Activated CD4-positive, alpha-beta T cell treated with anti-CD3 and anti-CD28 coated beads for 4 hours (primary cell): ENCODE results near the gene IRF3.
"Not testable (repeated sequence)": the region's sequence is repeated elsewhere in the genome, so short reads cannot be mapped to it uniquely, and the experiment has no call there.

Experiments
- DNase-seq, 2 donors: peaks; one replicate each; pipeline ENCODE4 v3.0.0-alpha.2; 2020

Gene IRF3

DNA sequence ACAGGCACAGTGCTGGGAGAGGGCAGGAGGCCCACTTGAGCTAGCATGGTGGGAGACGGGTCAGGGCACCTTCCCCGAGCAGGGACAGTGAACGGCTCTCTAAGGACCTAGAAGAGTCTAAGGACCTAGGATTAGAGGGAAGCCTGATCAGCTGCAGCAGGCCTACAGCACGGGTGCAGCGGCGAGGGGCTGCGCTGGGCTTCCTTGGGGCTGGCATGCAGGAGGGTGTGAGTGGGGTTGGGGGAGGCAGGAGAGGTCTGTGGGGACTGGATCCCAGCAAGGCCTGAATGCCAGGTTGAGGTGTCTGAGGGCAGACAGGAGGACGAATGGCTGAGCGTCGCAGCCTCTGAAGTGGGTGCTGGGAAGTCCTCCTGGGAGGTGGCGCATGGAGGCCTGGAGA, 20.1 kb downstream of the IRF3 start:
- DNase-seq, result no peak

DNA sequence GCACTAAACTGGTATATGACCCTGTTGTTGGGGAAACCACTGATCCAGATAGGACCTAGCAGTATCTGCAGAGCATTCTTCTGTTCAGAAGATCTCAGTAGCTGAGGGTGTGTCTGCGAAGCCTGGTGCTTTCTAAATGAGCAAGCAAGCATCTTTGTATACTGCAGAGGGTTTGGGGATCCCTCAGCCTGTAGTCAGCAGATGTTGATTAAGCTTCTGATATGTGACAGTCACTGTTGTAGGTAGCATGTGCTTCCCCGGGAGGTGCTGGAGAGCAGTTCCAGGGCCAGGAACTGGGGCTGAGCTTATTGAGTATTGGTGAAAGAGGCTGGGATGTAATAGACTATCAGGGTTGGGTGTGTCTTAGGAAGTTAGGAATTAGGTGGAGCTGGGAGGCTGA, 22.2 kb downstream of the IRF3 start:
- no peak for DNase-seq

DNA sequence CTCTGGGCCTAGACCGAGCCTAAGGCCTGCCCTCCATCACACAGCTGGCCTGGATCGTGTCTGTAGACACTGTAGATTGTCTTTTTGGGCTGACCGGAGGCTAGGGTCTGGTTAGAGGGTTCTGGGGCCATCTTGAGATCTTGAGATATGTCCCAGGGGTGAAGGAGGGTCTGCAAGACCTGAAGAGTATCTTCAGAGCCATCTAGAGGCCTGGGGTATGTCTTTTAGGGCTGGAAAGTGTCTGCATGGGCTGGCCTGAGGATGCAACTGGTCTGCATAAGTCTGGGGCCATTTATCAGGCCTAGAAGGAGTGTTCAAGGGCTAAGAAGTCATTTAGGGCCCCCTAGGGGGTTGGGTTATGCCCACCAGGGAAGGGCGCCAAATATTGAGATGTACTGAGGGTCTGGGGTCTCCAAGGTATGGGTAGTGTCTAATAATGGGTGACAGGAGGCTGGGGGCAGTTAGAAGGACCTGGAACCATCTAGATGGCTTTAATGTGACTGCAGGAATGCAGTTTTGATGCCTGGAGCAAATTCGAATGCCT, 23.1 kb downstream of the IRF3 start:
- no peak for DNase-seq

DNA sequence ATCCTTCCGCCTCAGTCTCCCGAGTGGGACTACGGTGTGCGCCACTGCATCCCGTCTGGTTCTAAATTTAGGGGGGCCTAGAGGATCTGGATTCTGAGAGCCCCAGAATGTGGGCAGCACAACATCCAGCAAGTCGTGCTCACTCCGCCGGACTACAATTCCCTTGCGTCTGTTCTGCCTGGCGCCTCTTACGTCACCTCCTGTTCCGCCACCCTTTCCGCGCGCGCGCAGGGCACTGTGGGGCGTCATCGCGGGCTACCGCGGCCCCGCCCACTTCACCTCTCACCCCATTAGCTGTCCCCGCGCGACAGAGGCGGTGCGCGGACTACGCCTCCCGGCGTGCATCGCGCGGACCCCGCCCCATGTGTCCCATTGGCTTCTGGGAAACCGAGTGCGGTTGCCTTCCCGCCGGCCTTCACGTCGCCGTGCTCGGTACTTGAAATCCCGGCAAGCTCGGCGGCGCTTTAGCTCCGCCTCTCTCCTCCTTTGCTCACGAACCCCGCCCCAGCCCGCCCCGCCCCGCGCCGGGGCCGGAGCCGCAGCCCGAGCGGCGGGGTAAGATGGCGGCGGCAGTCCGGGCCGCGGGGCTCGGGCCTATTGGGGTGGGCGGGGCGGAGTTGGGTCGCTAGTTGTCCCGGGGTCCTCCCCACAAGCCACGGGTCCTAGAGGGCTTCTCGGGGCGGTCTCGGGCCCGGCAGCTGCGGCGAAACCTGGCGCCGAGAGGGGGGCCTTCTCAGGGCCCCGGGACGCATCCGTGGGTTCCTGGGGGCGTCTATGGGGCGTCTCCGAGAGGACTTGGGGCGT, 23.8 kb downstream of the IRF3 start, which contains the start of gene SCAF1:
Gene SCAF1 (plus strand): TSS at position 522 of the 804 bp plus-strand sequence. CDS start 2,818 bp downstream, outside the sequence.
- peak; percentile 98 to 99 for DNase-seq

DNA sequence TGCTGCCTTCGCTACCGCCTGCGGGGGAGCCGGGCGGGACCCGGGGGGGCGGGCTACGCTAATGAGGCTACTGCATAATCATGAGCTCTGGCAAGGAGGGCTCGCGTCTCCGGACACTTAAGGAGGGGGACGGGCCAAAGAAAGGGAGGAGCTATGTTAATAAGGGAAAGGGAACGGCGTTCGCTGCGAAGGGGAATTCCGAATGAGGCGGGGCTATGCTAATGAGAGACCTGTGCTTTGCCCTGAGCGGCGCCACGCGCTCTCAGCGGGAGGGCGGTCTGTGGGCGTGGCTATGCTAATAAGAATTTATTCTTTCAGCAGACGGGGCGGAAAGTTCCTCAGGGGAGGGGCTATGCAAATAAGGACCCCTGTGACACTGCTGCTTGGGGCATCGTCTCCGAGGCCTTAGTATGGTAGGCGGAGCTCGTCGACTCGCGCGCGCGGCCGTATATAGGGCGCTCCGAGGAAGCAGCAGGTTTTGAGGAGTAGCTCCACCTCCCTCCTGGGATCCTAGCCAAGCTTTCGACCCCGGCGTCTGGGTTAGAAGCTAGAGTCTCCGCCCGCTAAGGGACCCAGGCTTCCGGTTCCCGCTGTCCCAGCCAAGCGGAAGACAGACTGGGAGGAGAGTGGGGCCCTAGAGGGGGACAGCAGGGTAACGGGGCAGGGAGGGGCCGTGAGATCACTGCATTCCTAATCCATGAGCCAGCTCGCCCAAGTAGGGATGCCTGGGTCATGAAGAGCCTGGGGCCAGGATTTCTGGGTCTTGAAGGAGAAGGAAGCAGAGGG, 25.4 kb downstream of the IRF3 start, which contains the start of gene RRAS:
Gene RRAS (minus strand): TSS at position 31 of the 786 bp plus-strand sequence. CDS start 45 bp downstream, outside the sequence.
- DNase-seq, result peak; percentile 100

DNA sequence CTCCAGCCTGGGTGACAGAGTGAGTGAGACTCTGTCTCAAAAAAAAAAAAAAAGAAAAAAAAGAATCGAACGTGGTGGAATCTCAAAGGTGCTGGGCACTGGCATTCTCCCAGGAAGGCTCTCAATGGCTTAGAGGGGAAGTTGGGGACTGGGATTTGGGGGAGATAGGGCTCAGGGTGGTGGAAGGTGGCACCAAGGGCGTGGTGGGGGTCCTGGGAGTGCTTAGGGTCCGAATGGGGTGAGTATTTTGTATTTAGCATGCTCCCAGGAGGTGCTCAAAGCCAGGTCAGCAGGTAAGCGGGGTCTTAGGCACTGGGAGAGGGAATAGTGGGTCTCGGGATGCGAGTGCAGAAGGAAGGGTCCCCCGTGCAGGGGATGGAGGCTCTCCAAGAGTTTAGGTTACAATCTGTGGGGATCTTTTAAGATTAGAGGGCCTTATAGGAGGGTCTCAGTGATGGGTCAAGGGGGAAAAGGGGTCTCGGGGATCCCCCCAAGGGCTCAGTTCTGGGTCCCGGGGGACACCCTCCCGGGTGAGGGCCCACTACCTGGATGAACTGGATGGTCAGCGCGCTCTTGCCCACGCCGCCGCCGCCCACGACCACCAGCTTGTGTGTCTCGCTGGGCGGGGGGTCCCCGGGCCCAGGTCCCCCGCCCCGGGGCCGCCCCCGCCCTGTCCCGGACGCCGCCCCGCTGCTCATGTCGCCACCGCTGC, 26.1 kb downstream of the IRF3 start:
- DNase-seq, result no peak

DNA sequence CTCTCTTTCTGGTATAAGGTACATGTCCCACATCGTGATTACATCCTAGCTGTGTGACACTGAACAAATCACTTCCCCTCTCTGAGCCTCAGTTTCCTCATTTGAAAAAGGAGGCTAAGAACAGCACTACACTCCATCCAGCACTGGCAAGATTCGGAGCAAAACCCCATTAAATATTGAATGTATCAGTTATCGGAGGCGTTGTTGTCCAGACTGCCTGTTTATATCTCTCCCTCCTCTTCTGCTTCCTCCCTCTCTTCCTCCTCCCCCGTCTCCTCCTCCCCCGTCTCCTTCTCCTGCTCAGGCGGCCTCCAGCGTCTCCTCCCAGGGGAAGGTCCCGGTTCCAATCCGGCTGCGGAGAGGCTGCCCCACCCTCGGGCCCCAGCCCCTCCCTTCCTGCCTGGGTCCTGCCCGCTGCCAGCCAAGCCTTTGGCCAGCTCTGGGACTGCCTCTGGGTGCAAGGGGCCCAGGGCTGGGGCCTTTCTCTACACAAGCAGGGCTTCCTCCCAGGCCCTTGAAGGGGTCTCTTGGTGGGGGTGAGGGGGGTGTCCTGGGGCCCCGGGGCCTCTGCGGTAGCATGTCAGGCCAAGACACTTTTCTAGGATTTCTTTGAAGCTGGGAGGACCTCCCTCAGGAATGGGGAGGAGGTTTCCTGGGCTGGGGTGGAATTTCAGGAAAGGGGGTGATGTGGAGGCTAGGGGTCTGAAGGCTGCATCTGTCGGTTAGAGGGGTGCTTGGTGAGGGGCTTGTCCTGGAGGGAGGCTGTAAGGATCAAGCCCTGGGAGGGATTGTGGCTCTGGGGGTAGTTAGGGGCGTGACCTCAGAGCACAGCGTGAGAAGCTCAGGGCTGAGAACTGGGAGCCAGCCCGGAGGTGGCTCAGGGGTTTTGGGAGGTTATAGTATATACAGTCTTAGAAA, 27.6 kb downstream of the IRF3 start:
- DNase-seq, result no peak

DNA sequence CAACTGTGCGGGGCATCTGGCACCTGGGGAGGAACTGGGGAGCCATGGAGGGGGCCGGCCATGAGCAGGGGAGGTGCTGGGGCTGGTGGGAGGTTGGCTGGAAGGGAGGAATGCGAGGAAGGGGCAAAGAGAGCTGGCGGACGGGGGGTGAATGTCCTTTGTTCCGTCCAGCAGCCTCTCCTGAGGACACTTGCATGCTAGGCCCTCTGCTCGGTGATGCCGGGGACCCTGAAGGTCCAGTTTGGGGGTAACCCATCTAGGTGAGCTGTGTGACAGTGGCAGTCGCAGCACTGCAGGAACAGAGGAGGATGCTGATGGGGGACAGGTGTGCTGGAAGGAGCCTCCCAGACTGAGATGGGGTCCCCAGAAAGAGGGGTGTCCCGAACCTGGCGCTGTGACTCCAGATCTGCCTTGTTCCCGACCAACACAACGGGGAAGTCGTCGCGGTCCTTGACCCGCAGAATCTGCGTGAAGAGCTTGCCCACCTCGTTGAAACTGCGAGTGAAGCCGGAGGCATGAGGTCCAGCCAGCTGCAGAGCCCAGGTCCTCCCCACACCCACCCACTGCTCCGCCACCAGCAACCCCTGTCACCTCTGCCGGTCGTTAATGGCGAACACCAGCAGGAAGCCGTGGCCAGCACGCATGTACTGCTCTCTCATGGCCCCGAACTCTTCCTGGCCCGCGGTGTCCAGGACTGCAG, 29.3 kb downstream of the IRF3 start:
- DNase-seq, result no peak

DNA sequence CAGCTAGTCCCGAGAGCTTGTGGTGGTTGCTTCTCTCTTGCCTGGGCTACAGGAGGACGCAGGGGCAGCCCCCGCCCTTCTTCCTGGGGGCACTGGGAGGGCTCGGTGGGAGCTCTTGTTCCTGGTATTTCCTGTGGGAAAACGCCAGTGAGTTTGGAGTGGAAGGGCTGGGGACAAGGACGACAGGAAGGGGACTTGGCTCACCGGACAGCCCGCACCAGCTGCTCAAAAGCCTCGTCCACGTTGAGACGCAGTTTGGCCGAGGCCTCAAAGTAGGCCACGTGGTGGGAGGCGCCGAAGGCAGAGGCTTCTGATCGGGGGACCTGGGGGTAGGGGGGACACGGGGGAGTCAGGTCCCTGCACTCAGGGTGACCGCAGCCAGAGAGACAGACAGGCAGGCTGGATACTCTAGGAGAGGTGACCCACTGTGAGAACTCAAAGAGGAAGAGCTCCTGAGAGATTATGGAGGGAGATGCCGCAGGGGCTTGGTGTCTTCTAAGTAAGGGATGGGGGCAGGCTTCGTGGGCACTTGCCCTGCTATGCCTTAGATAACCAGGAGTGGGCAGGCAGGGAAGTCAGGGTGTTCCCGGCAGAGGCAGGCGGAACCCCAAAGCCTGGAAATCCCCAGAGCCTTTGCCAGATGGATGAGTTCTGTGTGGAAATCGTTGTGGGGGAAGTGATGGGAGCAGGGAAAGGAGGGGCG, 30.0 kb downstream of the IRF3 start:
- DNase-seq, result no peak

DNA sequence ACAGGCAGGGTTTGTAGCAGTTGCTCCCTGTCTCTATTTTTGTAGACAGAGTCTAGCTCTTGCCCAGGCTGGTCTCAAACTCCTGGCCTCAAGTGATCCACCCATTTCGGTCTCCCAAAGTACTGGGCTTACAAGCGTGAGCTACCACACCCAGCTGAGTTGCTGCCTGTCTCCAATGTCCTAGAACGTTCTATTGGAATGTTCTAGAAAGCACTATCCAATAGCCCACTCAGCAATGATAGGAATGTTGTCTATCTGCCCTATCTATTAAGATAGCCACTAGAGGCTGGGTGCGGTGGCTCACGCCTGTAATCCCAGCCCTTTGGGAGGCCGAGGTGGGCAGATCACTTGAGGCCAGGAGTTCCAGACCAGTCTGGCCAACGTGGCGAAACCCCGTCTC, 32.4 kb downstream of the IRF3 start:
- not testable (repeated sequence) for DNase-seq

DNA sequence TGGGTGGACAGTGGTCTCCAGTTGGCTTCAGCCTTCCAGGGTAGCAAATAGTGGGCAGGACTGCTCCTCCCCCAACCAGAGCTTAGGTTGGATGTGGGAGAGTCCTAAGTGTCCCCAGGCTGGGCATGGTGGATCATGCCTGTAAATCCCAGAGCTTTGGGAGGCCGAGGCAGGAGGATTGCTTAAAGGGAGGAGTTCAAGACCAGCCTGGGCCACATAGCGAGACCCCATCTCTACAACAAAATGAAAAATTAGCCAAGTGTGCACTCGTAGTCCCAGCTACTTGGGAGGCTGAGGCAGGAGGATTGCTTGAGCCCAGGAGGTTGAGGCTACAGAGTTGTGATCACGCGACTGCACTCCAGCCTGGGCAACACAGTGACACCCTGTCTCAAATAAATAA, 33.1 kb downstream of the IRF3 start:
- no peak for DNase-seq

DNA sequence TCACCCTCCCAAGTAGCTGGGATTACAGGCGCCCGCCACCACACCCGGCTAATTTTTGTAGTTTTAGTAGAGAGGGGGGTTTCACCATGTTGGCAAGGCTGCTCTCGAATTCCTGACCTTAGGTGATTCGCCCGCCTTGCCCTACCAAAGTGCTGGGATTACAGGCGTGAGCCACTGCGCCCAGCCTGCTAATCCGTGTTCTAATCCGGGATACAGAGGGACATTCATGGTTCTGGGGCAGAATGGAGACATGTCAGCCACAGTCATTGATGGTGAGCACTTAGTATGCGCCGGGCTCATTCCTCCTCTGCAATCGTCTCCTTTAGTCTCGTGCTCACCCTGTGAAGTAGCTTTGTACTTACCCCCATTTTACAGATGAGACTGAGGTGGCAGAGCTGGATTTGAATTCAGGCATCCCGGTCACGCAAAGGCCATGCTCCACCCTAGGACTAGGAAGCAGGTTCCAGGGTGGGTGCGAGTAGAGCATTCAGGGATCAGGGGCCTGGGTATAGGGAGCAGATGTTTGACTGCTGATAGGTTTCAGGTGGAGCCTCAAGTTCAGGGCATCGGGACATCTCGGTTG, 34.0 kb downstream of the IRF3 start:
- DNase-seq, result no peak

DNA sequence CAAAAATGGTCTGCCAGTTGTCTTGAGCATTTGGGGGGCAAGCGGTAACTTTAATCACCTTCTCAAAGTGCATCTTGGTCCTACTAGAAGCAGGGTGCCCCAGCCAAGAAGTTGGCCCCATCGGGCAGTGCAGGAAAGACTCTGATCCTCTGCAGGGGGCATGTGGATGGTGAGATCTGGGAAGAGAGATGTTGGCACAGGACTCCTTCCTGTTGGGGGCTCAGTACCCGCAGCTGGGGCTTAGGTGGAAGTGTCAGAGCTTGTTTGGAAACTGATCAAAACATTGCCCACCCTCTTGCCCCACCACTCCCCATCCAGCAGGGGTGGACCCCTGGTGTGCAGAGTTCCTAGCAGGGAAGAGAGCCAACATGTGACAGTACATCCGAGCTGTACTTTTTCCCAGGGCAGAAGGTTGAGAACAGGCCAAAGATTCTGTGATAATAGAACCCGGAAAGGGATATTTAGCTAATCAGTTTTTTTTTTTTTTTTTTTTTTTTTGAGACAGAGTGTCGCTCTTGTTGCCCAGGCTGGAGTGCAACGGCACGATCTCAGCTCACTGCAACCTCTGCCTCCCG, 34.6 kb downstream of the IRF3 start:
- no peak for DNase-seq

DNA sequence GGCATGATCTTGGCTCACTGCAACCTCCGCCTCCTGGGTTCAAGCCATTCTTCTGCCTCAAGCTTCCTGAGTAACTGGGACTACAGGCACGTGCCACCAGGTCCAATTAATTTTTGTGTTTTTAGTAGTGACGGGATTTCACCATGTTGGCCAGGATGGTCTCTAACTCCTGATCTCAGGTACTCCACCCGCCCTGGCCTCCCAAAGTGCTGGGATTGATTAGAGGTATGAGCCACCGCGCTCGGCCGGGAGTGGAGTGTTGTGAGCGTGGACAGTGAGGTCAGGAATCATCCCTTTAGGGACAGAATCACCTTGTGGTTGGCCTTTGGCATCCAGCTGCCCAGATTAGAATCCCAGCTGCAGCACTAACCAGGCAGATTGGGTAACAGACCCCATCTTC, 36.0 kb downstream of the IRF3 start:
- DNase-seq, result no peak

DNA sequence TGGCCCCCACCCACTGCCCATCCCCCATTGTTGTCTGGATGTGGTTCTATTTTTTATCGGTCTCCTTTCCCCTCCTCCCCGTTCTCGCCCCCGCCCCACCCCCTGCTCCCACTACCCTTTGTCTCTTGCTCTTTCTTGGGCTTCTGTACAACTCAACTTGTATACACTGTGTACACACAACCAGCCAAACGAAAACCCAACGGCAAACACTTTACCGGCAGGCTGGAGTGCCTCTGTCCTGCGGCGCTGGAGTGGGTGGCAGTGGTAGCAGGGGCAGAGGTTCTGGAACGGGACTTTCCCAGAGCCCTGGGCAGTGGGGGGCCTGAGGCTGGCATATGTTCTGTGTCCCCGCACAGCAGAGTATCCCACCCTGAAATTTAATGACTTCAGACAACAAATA, 39.4 kb downstream of the IRF3 start:
- DNase-seq, result no peak

DNA sequence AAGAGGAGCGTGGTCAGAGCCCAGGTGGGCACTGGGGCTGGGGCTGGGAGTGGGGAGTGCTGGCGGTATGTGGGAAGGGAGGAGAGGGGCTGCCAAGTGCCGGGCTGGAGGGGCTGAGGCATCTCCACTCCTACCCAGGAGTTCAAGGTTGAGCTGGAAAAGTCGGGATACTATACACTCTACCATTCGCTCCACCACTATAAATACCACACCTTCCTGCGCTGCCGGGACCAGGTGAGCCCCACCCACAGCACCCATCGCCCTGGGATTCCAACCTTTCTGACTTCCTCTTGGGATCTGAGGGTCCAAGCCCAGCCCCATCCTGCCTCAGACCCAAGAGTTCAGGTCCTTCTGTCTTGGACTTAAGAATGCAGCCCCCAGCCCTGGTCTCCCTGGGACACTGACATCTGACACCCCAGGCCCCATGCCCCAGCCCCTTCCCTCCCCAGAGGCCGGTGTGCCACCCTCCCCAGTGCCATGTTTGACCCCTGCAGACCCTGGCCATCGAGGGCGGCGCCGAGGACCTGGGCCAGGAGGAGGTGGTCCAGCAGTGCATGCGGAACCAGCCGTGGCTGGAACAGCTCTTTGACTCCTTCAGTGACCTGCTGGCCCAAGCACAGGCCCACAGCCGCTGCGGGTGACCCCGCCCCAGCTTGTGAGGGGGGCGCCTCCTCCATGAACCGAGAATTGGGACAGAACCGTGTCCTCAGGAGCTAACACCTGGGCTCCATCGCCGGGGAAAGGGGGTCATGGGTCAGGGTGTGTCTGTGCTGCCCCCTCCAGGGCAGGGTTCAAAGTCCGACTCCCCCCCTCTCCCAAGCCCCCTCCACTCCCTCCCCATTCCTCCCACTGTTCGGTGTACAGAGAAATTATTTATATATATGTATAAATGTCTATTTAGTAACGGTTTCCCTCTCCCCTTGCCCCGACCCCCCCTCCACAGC, 40.4 kb downstream of the IRF3 start:
- DNase-seq, result no peak

DNA sequence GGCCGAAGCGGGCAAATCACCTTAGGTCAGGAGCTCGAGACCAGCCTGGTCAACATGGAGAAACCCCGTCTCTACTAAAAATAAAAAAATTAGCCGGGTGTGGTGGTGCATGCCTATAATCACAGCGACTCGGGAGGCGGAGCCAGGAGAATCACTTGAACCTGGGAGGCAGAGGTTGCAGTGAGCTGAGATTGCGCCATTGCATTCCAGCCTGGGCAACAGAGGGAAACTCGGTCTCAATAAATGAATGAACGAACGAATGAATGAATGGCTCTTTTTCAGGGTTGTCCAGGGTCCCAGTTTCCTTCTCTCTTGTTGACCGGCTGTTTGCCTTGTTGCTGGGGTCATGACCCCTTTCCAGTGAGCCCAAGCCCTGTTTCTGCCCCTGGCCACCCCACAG, 47.8 kb downstream of the IRF3 start:
- not testable (repeated sequence) for DNase-seq

DNA sequence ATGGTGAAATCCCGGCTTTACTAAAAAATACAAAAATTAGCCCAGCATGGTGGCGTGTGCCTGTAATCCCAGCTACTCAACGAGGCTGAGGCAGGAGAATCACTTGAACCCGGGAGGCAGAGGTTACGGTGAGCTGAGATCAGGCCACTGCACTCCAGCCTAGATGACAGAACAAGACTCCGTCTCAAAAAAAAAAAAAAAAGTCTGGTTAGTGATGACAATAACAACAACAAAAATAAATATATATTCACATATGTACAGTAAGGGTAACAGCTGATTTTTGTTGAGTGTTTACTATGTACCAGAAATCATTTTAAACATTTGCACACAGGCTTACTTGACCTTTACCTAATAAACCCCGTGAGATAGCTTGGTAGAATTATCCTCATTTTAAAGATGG, 48.7 kb downstream of the IRF3 start:
- DNase-seq, result no peak

DNA sequence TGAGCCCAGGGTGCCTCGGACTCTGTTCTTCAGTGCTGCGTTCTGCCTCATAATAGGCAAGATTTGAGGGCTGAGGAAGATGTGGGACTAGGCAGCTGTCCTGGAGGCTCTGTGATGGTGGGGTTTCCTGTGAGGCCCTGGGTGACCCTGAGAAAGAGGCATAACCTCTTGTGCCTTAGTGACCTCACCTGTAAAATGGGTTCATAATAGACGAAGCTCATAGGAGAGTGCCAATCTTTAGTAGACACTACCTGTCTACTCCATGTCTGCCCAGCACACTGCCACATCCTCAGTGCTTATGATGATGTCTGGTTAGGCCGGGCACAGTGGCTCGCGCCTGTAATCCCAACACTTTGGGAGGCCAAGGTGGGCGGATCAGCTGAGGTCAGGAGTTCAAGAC, 49.1 kb downstream of the IRF3 start:
- DNase-seq, result no peak
